Neural cell (in vitro differentiated cells): ENCODE data around the gene SYTL3.

Source experiments
- CTCF ChIP-seq: fragments of 450-650 bp; IDR thresholded peaks from 2 replicates; pipeline ENCODE4 v1.5.1; 2014; ENCODE audit warnings: antibody characterized with exemption, mild to moderate bottlenecking, moderate library complexity; ENCODE audit not compliant: poor library complexity, severe bottlenecking
- EP300 ChIP-seq: fragments of 450-650 bp; conservative IDR thresholded peaks from 2 replicates; pipeline ENCODE4 v1.6.1; 2014; ENCODE audit warnings: antibody characterized with exemption, mild to moderate bottlenecking, moderate library complexity; ENCODE audit not compliant: poor library complexity, severe bottlenecking
- EZH2 ChIP-seq: fragments of 200-600, 300-800 bp; shearing (Covaris generic), sonication (generic); IDR thresholded peaks from 2 replicates; pipeline ENCODE4 v1.6.1; 2014; ENCODE audit warnings: antibody characterized with exemption, low read length, borderline replicate concordance, mild to moderate bottlenecking; ENCODE audit not compliant: insufficient read depth, poor library complexity, severe bottlenecking
- RAD21 ChIP-seq: fragments of 450-650 bp; conservative IDR thresholded peaks from 2 replicates; pipeline ENCODE4 v1.6.1; 2014; ENCODE audit warnings: antibody characterized with exemption, mild to moderate bottlenecking, moderate library complexity

- TF ChIP-seq EZH2 (no peak), CTCF (no peak), RAD21 (no peak), EP300 (no peak)
Measured at GRCh38 chr6:158751921-158752320, 102.1 kb downstream of the SYTL3 start.
